ENCODE measurements around the gene MAP3K8.
A peak's percentile ranks its signal among the peaks of the same experiment; 100 is the strongest.

GRCh38 chr10:30413996-30414576 lies 19.9 kb upstream of the MAP3K8 start:
- TF ChIP-seq CTCF (IDR thresholded peaks at IDR 0.05) (peak; percentile 77 to 90 (median 79)), POLR2AphosphoS5 (IDR thresholded peaks at IDR 0.05) (peak in 1 of 2 donors; percentile 34)

Data from esophagus muscularis mucosa (tissue), 3 donors.